Activated CD8-positive, alpha-beta memory T cell treated with anti-CD3 and anti-CD28 coated beads, Interleukin-2, amount 10 ng/mL, durations not matched to agents 7 days and 5 days (primary cell): ENCODE data around the gene NREP. TPM values are rescaled to one million over a fixed set of nuclear protein-coding genes. Genes with fewer than 3 reads are reported as not detected.

ENCODE experiments used
- ATAC-seq: fragments of 150-1000 bp; cut with Tn5 transposase; one replicate; pipeline ENCODE4 v1.10.0; 2021; ENCODE audit warnings: moderate library complexity
- CTCF ChIA-PET: fragments of 350-600 bp; sonication (Branson Sonifier 250); formaldehyde crosslinking; loops from one replicate; lab custom pipeline; 2021; ENCODE audit warnings: antibody characterized with exemption; lab: Charles Lee
- DNase-seq: peaks from one replicate; pipeline ENCODE4 v3.0.0-alpha.2; 2020
- H3K27ac Mint-ChIP-seq: one replicate; pipeline ENCODE4 v1.8.0; 2021; ENCODE audit warnings: mild to moderate bottlenecking, mixed read lengths
- H3K27me3 Mint-ChIP-seq: one replicate; pipeline ENCODE4 v1.8.0; 2021; ENCODE audit warnings: mixed read lengths
- H3K36me3 Mint-ChIP-seq: one replicate; pipeline ENCODE4 v1.8.0; 2021; ENCODE audit warnings: mild to moderate bottlenecking, mixed read lengths
- H3K4me1 Mint-ChIP-seq: one replicate; pipeline ENCODE4 v1.8.0; 2021; ENCODE audit warnings: mixed read lengths
- H3K4me3 Mint-ChIP-seq: one replicate; pipeline ENCODE4 v1.8.0; 2021; ENCODE audit warnings: mild to moderate bottlenecking, moderate library complexity, mixed read lengths
- H3K9me3 Mint-ChIP-seq: one replicate; pipeline ENCODE4 v1.8.0; 2022; ENCODE audit warnings: low read depth, mixed read lengths
- total RNA-seq, 2 experiments: library from RNA; stranded (reverse); gene quantifications; one replicate each; pipeline ENCODE4 v1.2.3, GENCODE V29; 2021

The NREP gene
- total RNA-seq, 2 experiments from 2014 or later, result 5.4 to 7.0 TPM

DNA sequence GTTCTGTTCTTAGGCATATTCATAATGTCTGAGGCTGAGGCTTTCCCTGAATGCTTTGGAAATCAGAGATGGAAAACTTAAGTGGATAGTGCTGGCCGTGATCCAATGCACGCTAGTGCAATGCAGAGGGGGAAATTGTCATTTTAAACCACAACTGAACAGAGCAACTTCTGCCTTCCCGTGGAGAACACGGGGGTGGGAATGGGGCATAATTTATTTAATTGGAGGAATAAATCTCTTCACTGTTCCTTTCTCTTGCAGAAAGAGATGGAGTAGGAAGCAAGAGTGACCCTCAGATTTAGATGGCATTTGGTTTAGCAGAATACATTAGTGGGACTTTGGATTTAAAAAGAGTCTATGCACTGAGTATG lies 22.9 kb upstream of the NREP start:
- DNase-seq (no peak), ATAC-seq (no peak)
- no peaks in the 10 kb centered on the region for H3K36me3 Mint-ChIP-seq
- H3K27me3 Mint-ChIP-seq, result peaks cover 17% of the 10 kb centered on the region
- H3K4me3 Mint-ChIP-seq, result no peak overlapping the region
- CTCF ChIA-PET, result no interaction called here
- no peaks in the 10 kb centered on the region for H3K4me1 Mint-ChIP-seq
- H3K9me3 Mint-ChIP-seq, result no peaks in the 10 kb centered on the region
- no peak overlapping the region for H3K27ac Mint-ChIP-seq

GRCh38 chr5:111779260-111779921 lies 22.4 kb upstream of the NREP start:
- Mint-ChIP-seq H3K9me3 (no peaks in the 10 kb centered on the region), H3K27me3 (peaks cover 20% of the 10 kb centered on the region), H3K4me1 (no peaks in the 10 kb centered on the region), H3K4me3 (no peak overlapping the region), H3K27ac (no peak overlapping the region), H3K36me3 (no peaks in the 10 kb centered on the region)
- CTCF ChIA-PET, result no interaction called here
- DNase-seq (no peak), ATAC-seq (no peak)

DNA sequence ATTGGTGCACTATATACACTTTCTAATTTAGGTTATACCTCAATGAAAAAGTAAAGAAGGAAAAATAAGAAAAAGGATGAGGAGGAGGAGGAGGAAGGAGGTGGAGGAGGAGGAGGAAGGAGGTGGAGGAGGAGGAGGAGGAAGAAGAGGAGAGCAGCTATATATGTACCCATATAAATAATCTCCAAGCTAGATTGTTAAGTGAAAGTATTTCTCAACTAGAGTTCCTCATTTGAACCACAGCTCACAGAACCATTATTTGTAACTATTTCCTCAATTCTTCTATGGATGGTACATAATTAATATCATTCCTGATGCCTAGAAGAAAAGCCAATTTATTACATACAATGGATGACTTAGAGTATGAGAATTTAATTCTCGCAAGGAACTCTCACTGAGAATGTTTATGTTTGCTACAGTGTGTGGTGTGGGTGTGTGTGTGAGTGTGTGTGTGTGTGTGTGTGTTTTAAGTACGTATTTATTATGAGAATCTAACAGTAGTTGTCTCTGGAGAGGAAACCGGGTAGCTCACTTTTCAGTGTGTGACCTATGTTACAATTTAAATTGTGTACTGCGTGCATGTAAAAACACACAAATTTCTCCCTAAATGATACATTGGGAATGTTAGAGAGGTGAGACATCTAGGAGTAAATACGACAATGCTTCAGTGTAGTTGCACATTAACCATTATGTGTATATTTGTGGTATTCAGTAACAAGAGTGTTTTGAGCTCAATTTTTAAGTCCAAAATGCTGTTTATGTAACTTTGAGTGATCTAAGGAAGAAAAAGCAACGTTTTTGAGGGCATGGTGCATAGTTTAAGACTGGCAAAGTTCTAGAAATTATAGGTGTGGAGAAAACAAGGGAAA lies 20.2 kb upstream of the NREP start:
- H3K4me1 Mint-ChIP-seq, result no peaks in the 10 kb centered on the region
- H3K9me3 Mint-ChIP-seq, result no peaks in the 10 kb centered on the region
- CTCF ChIA-PET, result interaction anchor here (1.2 kb wide), 1 partner anchor 20 kb away, joined by 3 read pairs; no protein-coding TSS in a partner anchor
- no peak overlapping the region for H3K27ac Mint-ChIP-seq
- H3K4me3 Mint-ChIP-seq, result no peak overlapping the region
- H3K27me3 Mint-ChIP-seq, result peaks cover 20% of the 10 kb centered on the region
- no peak for ATAC-seq
- no peak for DNase-seq
- no peaks in the 10 kb centered on the region for H3K36me3 Mint-ChIP-seq

GRCh38 chr5:111775224-111775623 lies 18.2 kb upstream of the NREP start:
- DNase-seq (no peak), ATAC-seq (no peak)
- Mint-ChIP-seq H3K36me3 (no peaks in the 10 kb centered on the region), H3K4me1 (no peaks in the 10 kb centered on the region), H3K27ac (no peak overlapping the region), H3K9me3 (no peaks in the 10 kb centered on the region), H3K27me3 (peaks cover 23% of the 10 kb centered on the region), H3K4me3 (no peak overlapping the region)
- CTCF ChIA-PET, result no interaction called here

- Mint-ChIP-seq H3K4me3 (no peak overlapping the region), H3K36me3 (no peaks in the 10 kb centered on the region), H3K27ac (no peak overlapping the region), H3K9me3 (no peaks in the 10 kb centered on the region), H3K27me3 (peaks cover 21% of the 10 kb centered on the region), H3K4me1 (no peaks in the 10 kb centered on the region)
- CTCF ChIA-PET, result no interaction called here
- ATAC-seq (no peak), DNase-seq (no peak)
Observed at GRCh38 chr5:111774525-111774924, 17.5 kb upstream of the NREP start.

DNA sequence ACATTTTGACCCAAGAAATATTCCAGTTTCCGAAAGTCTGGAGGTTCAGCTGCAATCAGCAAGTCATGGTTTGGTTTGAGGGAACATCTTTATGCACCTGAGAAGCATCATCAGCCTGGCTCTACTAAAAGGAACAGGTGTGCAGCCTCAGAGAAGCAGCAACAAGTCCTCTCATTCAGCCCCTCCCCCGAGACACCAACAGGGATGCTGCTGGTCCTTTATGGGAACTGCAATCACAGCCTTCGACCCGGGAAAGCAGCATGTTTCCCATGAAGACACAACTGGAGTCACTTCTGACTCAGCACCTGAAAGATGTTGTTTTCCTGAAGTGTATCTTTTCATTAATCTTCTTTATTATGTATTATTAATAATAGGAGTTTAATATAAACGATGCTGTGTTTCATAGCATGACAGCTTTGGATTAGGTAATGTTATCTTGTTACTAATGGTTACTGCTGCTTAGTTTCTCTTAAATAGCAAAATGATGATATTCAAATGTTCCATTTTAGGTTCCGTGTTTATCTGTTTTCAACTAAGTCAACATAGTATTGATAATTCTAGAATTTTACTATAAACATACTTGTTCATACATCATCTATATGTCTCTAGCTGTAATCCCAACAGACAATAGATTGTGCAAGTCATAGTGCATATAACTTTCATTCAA lies 15.6 kb upstream of the NREP start:
- no peak overlapping the region for H3K4me3 Mint-ChIP-seq
- H3K9me3 Mint-ChIP-seq, result no peaks in the 10 kb centered on the region
- peaks cover 17% of the 10 kb centered on the region for H3K27me3 Mint-ChIP-seq
- H3K36me3 Mint-ChIP-seq, result no peaks in the 10 kb centered on the region
- no peaks in the 10 kb centered on the region for H3K4me1 Mint-ChIP-seq
- CTCF ChIA-PET, result no interaction called here
- no peak for ATAC-seq
- H3K27ac Mint-ChIP-seq, result no peak overlapping the region
- DNase-seq, result no peak

- Mint-ChIP-seq H3K9me3 (no peaks in the 10 kb centered on the region), H3K4me3 (no peak overlapping the region), H3K4me1 (no peaks in the 10 kb centered on the region), H3K27me3 (peaks cover 17% of the 10 kb centered on the region), H3K27ac (no peak overlapping the region), H3K36me3 (no peaks in the 10 kb centered on the region)
- CTCF ChIA-PET, result no interaction called here
- DNase-seq (no peak), ATAC-seq (no peak)
Observed at GRCh38 chr5:111769541-111769940, 12.5 kb upstream of the NREP start.

DNA sequence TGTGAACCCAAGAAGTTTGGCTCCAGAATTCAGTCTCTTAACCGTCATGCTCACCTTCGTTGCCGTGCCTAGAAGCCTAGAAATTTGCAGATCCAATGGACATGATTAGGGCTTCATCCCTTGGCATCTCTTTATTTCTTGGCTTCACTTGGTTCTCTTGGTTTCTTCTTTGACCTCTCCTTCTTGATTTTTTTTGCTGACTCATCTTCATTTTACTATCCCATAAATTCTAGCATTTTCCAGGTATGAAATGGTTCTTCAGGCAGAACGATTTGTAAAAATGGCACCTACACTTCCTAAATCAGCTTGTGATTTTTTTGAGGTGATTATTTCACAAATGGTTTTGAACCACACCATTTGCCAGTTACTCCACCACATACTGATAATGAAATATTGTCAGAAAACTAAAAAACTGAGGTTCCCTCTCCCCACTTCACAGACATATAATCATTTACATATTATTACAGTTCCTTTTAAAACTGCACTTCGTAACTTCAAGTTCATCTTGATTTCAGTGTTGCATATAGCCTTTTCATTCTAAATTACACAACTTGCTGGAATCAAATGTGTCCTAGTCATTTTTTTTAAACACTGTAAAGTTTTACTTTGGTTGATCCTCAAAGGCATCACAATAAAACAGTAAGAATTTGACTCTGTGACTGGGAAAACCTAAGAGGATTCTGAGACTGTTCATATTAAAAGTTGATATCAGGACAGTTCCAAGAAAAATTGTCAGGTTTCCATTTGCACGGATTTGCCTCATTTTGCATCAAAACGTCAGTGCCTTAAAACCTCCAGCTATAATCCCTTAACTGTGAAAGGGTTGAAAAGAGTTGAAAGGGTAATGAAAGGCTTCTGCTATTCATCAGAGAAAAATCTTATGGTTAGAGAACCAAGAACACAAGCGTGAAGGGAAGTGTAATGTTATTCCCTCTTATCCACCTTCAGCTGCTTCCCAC lies 8.9 kb upstream of the NREP start:
- H3K27ac Mint-ChIP-seq, result no peak overlapping the region
- peaks cover 23% of the 10 kb centered on the region for H3K27me3 Mint-ChIP-seq
- CTCF ChIA-PET, result interaction anchor here (1.6 kb wide), 1 partner anchor 215 kb away, joined by 4 read pairs; no protein-coding TSS in a partner anchor
- H3K9me3 Mint-ChIP-seq, result no peaks in the 10 kb centered on the region
- ATAC-seq (no peak), DNase-seq (no peak)
- H3K4me3 Mint-ChIP-seq, result no peak overlapping the region
- H3K36me3 Mint-ChIP-seq, result no peaks in the 10 kb centered on the region
- H3K4me1 Mint-ChIP-seq, result no peaks in the 10 kb centered on the region

DNA sequence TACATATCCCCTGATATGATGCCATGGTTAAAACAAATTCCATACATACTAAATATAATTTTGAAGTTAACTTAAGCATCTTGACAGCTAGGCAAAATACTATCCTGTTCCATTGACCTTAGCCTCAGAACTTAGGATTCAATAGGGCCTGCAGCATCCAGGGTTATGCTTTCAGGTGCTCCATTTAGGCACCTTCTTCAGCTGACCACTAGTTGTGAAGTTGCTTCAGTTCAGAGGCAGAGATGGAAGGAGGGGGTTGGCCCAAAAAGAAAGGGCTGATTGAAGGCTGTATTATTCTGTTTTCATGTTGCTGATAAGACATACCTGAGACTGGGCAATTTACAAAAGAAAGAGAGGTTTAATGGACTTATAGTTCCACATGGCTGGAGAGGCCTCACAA lies 7.0 kb upstream of the NREP start:
- CTCF ChIA-PET, result interaction anchor here (0.8 kb wide), 1 partner anchor 21 kb away, joined by 3 read pairs; no protein-coding TSS in a partner anchor
- Mint-ChIP-seq H3K4me3 (no peak overlapping the region), H3K9me3 (no peaks in the 10 kb centered on the region), H3K27me3 (peaks cover 30% of the 10 kb centered on the region), H3K36me3 (no peaks in the 10 kb centered on the region), H3K27ac (no peak overlapping the region), H3K4me1 (no peaks in the 10 kb centered on the region)
- DNase-seq, result no peak
- ATAC-seq, result no peak

DNA sequence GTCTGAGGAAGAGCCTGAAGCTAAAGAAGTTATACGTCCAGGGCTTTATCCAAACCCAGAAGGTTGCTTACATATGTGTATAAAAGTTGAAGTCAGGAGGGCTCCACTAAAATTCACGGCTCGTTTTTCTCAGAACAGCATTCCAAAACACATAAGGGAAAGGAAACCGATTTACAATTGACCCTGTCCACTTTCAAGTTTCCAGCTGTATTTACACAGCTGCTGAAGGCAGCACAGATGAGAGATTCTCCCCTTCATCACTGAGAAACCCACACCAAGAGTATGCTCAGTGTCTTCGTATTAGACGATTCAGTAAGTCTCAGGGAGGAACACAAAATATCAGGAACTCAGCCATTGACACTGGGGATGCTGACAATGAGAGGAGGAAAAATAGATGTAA lies 5.9 kb upstream of the NREP start:
- peaks cover 38% of the 10 kb centered on the region for H3K27me3 Mint-ChIP-seq
- peaks cover 3% of the 10 kb centered on the region for H3K4me1 Mint-ChIP-seq
- H3K36me3 Mint-ChIP-seq, result no peaks in the 10 kb centered on the region
- H3K9me3 Mint-ChIP-seq, result no peaks in the 10 kb centered on the region
- no peak overlapping the region for H3K4me3 Mint-ChIP-seq
- DNase-seq (no peak), ATAC-seq (no peak)
- CTCF ChIA-PET, result no interaction called here
- no peak overlapping the region for H3K27ac Mint-ChIP-seq

GRCh38 chr5:111758284-111758628 lies 1.3 kb upstream of the NREP start:
- CTCF ChIA-PET, result interaction anchor here (1.1 to 1.6 kb wide), 3 partner anchors 208 to 666 kb away, joined by 3 to 4 read pairs (median 3); partner anchors contain the start of gene WDR36
- peak overlapping the region; percentile 80 for H3K4me3 Mint-ChIP-seq
- no peaks in the 10 kb centered on the region for H3K36me3 Mint-ChIP-seq
- H3K27ac Mint-ChIP-seq, result peak overlapping the region; percentile 73
- H3K9me3 Mint-ChIP-seq, result no peaks in the 10 kb centered on the region
- peaks cover 45% of the 10 kb centered on the region for H3K27me3 Mint-ChIP-seq
- DNase-seq (no peak), ATAC-seq (no peak)
- H3K4me1 Mint-ChIP-seq, result peaks cover 12% of the 10 kb centered on the region

DNA sequence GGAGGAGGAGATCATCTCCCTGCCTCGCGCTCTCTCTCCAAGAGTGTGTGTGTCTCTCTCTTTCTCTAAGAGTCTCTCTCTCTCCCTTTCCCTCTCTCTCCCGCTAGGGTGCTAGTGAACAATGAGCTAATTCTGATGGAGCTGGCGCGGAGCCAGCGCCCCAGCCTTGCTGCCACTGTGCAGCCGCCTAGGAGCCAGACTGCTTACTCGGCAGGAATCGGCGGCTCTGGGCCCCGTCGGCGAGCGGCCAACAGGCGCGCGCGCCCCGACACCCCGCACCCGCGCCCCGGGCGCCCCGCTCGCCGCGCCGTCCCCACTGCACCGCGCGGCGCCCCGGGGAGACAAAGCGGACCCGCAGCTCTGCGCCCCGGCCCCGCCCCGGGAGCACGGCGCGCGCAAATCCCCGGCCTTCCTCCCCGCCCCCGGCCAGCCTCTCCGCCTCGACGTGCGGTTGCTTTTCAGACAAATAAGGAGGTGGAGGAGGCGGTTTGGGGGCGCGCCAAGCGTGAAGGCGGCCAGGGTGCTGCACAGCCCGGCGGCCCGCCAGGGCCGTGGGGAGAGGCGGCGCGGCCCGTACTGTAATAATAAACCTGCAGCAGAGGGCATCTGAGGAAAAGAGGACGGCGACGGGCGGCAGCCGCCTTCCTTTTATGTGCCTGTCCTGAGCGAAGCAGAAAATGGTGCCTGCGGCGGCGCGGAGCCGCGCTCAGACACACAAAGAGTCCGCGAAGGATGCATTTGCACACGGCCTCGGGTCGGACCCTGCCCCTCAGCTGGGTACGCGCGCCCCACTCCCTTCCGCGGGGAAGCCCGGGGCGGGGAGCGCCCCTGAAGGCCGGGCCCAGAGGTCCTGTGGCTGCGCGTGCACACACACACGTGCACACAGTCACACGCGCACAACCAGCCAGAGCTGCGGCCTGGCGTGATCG lies 625 bp upstream of the NREP start:
- H3K4me1 Mint-ChIP-seq, result peaks cover 12% of the 10 kb centered on the region
- H3K27ac Mint-ChIP-seq, result peak overlapping the region; percentile 79
- no peaks in the 10 kb centered on the region for H3K36me3 Mint-ChIP-seq
- peaks cover 42% of the 10 kb centered on the region for H3K27me3 Mint-ChIP-seq
- no peaks in the 10 kb centered on the region for H3K9me3 Mint-ChIP-seq
- ATAC-seq, result peak; percentile 91
- peak; percentile 90 for DNase-seq
- CTCF ChIA-PET, result interaction anchor here (0.8 to 1.6 kb wide), 6 partner anchors 16 to 665 kb away, joined by 3 to 4 read pairs (median 3); partner anchors contain the start of gene WDR36
- peak overlapping the region; percentile 80 for H3K4me3 Mint-ChIP-seq
